ENCODE measurements around the gene ETNK2. TPM values are rescaled to one million over a fixed set of nuclear protein-coding genes. Genes with fewer than 3 reads are reported as not detected.
A peak's percentile ranks its signal among the peaks of the same experiment; 100 is the strongest.

Gene ETNK2
- total and polyA plus RNA-seq, 5 donors = 4.5 to 7.2 (median 5.4) TPM

GRCh38 chr1:204154568-204155255 is 2.9 kb upstream of the ETNK2 start:
- Histone ChIP-seq H3K4me3 (ENCODE audit: low read length) (no peak overlapping the region), H3K27me3 (ENCODE audit: control insufficient read depth, insufficient read depth) (no peaks in the 10 kb centered on the region), H3K27ac (ENCODE audit: low read length) (no peak overlapping the region), H3K4me1 (ENCODE audit: control insufficient read depth, insufficient read depth, low read length) (peaks cover 3% of the 10 kb centered on the region), H3K9me3 (ENCODE audit: control insufficient read depth, low read length) (no peaks in the 10 kb centered on the region)
- ATAC-seq (no peak), DNase-seq (no peak)
- 93% methylated on average over 15 of the region's 15 CpGs for WGBS
- intact Hi-C loops (cut with DNase I) = no loop called here

- no peak overlapping the region for H3K27ac ChIP-seq (ENCODE audit: low read length)
- no peak for DNase-seq
- peaks cover 3% of the 10 kb centered on the region for H3K4me1 ChIP-seq (ENCODE audit: control insufficient read depth, insufficient read depth, low read length)
- no peaks in the 10 kb centered on the region for H3K27me3 ChIP-seq (ENCODE audit: control insufficient read depth, insufficient read depth)
- WGBS = 90% methylated on average over 5 of the region's 5 CpGs
- H3K4me3 ChIP-seq (ENCODE audit: low read length) = no peak overlapping the region
- no peaks in the 10 kb centered on the region for H3K9me3 ChIP-seq (ENCODE audit: control insufficient read depth, low read length)
- intact Hi-C loops (cut with DNase I) = no loop called here
- no peak for ATAC-seq
Measured at GRCh38 chr1:204153667-204154066, 1.8 kb upstream of the ETNK2 start.

DNA sequence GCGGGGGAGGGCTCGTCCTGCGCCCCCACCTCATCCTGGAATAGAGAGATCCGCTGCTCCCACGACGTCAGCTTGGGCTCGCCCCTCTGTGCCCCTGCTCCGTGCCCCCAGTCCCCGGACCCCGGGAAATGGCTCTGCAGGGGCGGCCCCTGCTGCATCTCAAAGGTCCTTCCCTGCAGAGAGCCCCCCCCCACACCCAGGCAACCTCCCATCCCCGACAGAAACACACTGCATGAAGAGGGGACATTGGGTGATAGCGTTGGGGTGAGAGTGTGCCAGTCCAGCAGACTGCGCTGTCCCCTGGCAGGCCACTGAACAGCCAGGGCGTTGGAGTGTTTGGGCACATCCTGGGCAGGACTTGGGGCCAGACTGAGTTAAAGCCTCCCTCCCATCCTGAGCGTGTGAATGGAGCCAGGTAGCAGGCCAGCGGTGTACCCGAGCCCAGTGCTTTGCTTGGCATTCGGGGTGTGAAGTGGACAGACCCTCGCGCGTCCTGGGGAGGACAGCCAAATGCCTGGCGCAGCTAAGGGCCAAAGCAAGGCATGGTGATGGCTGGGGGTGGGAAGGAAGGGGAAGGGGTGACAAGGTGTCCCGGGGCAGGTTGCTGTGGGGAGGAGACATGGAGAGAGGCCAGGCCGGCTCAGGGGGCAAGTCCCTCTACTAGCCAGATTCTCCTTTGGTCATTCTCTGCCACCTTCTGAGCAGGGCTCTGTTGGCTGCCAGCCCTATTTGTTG is 633 bp upstream of the ETNK2 start:
- H3K4me1 ChIP-seq (ENCODE audit: control insufficient read depth, insufficient read depth, low read length) = peaks cover 3% of the 10 kb centered on the region
- H3K9me3 ChIP-seq (ENCODE audit: control insufficient read depth, low read length) = no peaks in the 10 kb centered on the region
- H3K4me3 ChIP-seq (ENCODE audit: low read length) = peak overlapping the region; percentile 62
- DNase-seq = peak in 1 of 3 donors; percentile 39
- intact Hi-C loops (cut with DNase I) = no loop called here
- WGBS = 31% methylated on average over 25 of the region's 25 CpGs
- H3K27ac ChIP-seq (ENCODE audit: low read length) = no peak overlapping the region
- ATAC-seq = peak; percentile 4 to 10
- H3K27me3 ChIP-seq (ENCODE audit: control insufficient read depth, insufficient read depth) = no peaks in the 10 kb centered on the region

DNA sequence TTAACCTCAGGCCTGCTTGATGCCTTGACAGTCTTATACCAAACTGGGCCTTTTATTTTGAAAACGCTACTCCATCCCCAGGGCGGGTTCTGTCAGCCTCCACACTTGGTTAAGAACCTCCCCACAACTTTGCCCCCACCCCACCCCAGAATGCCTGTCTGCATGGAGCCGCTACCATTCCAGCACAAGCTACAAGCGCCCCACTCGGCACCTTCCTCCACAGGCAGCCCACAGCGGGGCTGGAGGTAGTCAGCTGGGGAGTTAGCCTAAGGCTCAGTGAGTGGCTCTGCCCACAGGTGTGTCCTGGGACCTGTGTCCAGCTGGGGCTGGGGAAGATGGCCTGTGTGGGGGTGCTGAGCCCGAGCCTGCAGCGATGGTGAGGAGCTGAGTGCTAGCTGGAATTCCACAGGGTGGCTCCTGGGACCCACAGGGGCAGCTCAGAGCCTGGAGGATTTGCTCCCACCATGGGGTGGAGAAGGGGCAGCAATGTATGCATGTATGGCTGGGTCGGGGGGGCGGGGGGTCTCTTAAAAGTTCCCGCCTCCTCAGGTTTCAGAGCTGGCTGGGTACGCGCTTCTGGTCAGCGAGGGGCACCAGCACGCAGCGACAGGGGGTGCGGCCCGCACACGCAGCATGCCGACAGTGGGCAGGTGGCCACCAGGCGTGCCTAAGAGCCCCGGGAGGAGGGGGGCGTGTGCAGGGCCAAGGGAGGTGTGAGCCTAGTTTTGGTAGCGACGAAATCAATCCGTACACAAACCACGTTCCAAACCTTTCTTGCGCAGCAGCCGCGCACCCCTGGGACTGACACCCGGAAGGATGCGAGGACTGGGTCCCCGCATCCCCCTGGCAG is 917 bp downstream of the ETNK2 start:
- peak overlapping the region; percentile 62 for H3K4me3 ChIP-seq (ENCODE audit: low read length)
- intact Hi-C loops (cut with DNase I) = no loop called here
- DNase-seq (peak; percentile 42 to 77 (median 65)), ATAC-seq (peak; percentile 34 to 37)
- H3K4me1 ChIP-seq (ENCODE audit: control insufficient read depth, insufficient read depth, low read length) = peaks cover 3% of the 10 kb centered on the region
- no peaks in the 10 kb centered on the region for H3K9me3 ChIP-seq (ENCODE audit: control insufficient read depth, low read length)
- 27% methylated on average over 33 of the region's 33 CpGs for WGBS
- H3K27me3 ChIP-seq (ENCODE audit: control insufficient read depth, insufficient read depth) = no peaks in the 10 kb centered on the region
- no peak overlapping the region for H3K27ac ChIP-seq (ENCODE audit: low read length)

DNA sequence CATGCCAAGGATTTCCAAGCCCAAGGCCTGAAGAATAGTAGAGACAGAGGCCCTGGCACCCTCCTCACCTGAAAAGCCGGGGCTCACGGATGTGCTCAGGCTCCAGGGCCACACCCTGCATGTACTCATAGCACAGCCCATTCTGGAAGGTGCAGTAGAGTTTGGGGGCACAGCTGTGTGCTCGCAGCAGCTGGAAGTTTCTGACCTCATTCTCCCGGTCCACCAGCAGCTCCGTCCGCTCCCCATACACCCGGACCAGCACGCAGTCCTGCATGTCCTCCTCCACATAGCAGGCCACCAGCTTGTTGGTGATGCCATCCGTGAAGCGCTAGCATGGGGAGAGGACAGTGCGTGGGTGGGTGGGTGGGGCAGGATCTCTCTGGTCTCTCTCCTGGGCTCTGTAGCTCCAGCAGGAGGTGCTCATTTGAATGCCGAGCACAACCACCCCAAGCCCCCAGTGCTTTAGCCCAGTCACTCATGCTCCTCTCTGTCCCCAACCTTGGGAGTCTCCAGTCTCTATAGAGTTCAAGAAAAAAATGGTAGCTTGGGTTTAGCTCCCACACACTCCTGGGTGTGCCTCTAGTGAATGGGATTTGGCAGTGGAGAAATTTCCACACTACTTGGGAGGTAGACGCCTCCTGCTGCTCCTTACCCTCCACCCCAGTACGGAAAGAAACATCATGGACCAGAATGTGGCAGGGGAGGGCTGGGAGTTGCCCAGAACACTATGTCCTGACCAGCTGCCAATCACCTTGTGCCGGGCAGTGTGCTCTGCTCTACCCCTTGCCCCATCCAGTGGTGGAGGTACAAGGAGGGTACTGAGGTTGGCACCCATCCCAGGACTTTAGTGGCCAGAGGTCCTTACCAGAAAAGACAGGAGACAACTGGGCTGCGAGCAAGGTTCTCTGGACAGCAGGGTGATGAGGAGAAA is 1.9 kb downstream of the ETNK2 start:
- Histone ChIP-seq H3K4me3 (ENCODE audit: low read length) (no peak overlapping the region), H3K9me3 (ENCODE audit: control insufficient read depth, low read length) (no peaks in the 10 kb centered on the region), H3K27ac (ENCODE audit: low read length) (no peak overlapping the region), H3K27me3 (ENCODE audit: control insufficient read depth, insufficient read depth) (no peaks in the 10 kb centered on the region), H3K4me1 (ENCODE audit: control insufficient read depth, insufficient read depth, low read length) (peaks cover 3% of the 10 kb centered on the region)
- WGBS = 76% methylated on average over 16 of the region's 16 CpGs
- DNase-seq = no peak
- ATAC-seq = peak; percentile 30 to 32
- intact Hi-C loops (cut with DNase I) = no loop called here

DNA sequence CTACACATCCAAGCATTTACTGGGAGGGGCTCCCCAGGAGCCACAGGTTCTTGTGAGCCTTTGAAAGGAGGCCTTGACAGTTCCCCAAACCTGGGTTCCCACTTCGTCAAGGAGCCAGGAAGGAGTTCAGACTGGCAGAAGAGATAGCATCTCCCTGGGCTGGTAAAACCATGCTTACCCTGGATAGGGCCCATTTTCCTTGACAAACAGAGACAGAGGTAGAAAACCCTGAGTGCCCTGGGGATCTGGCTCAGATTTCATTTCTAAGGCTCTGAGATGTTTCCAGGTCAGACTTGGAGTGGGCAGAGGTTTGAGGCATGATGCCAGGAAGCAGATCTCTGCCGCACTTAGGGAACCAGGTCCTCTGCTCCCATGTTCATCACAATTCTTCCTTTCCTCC is 2.7 kb downstream of the ETNK2 start:
- no peak overlapping the region for H3K4me3 ChIP-seq (ENCODE audit: low read length)
- ATAC-seq (no peak), DNase-seq (no peak)
- 76% methylated on average over 2 of the region's 2 CpGs for WGBS
- peaks cover 3% of the 10 kb centered on the region for H3K4me1 ChIP-seq (ENCODE audit: control insufficient read depth, insufficient read depth, low read length)
- no peaks in the 10 kb centered on the region for H3K27me3 ChIP-seq (ENCODE audit: control insufficient read depth, insufficient read depth)
- intact Hi-C loops (cut with DNase I) = no loop called here
- no peaks in the 10 kb centered on the region for H3K9me3 ChIP-seq (ENCODE audit: control insufficient read depth, low read length)
- H3K27ac ChIP-seq (ENCODE audit: low read length) = no peak overlapping the region

- intact Hi-C loops (cut with DNase I) = no loop called here
- Histone ChIP-seq H3K9me3 (ENCODE audit: control insufficient read depth, low read length) (no peaks in the 10 kb centered on the region), H3K4me1 (ENCODE audit: control insufficient read depth, insufficient read depth, low read length) (peaks cover 3% of the 10 kb centered on the region), H3K4me3 (ENCODE audit: low read length) (no peak overlapping the region), H3K27me3 (ENCODE audit: control insufficient read depth, insufficient read depth) (no peaks in the 10 kb centered on the region), H3K27ac (ENCODE audit: low read length) (no peak overlapping the region)
- DNase-seq = no peak
- ATAC-seq = no peak
- WGBS = 79% methylated on average over 13 of the region's 13 CpGs
Measured at GRCh38 chr1:204147406-204148383, 4.1 kb downstream of the ETNK2 start.

- WGBS = 89% methylated on average over 7 of the region's 7 CpGs
- intact Hi-C loops (cut with DNase I) = no loop called here
- Histone ChIP-seq H3K4me3 (ENCODE audit: low read length) (no peak overlapping the region), H3K9me3 (ENCODE audit: control insufficient read depth, low read length) (no peaks in the 10 kb centered on the region), H3K27ac (ENCODE audit: low read length) (no peak overlapping the region), H3K27me3 (ENCODE audit: control insufficient read depth, insufficient read depth) (no peaks in the 10 kb centered on the region), H3K4me1 (ENCODE audit: control insufficient read depth, insufficient read depth, low read length) (no peaks in the 10 kb centered on the region)
- ATAC-seq = no peak
- no peak for DNase-seq
Measured at GRCh38 chr1:204146965-204147364, 4.9 kb downstream of the ETNK2 start.

- DNase-seq (no peak), ATAC-seq (no peak)
- WGBS = 89% methylated on average over 6 of the region's 6 CpGs
- intact Hi-C loops (cut with DNase I) = no loop called here
- Histone ChIP-seq H3K4me3 (ENCODE audit: low read length) (no peak overlapping the region), H3K27me3 (ENCODE audit: control insufficient read depth, insufficient read depth) (no peaks in the 10 kb centered on the region), H3K27ac (ENCODE audit: low read length) (no peak overlapping the region), H3K4me1 (ENCODE audit: control insufficient read depth, insufficient read depth, low read length) (no peaks in the 10 kb centered on the region), H3K9me3 (ENCODE audit: control insufficient read depth, low read length) (no peaks in the 10 kb centered on the region)
Measured at GRCh38 chr1:204146309-204146708, 5.5 kb downstream of the ETNK2 start.

All from right cardiac atrium (tissue), 5 donors.